H1 (cell line): ENCODE measurements around the gene ACAP2. TPM values are rescaled to one million over a fixed set of nuclear protein-coding genes. Genes with fewer than 3 reads are reported as not detected.

ENCODE experiments used
- ATF3 ChIP-seq: IDR thresholded peaks from 2 replicates; pipeline ENCODE4 v1.6.1; 2011; ENCODE audit warnings: low read depth, mild to moderate bottlenecking, low read length; ENCODE audit not compliant: insufficient read depth
- CHD2 ChIP-seq: IDR thresholded peaks from 2 replicates; pipeline ENCODE4 v1.6.1; 2012; ENCODE audit warnings: low read length, improper control_type of control experiment
- CHD7 ChIP-seq: fragments of 300-600 bp; sonication (generic); IDR thresholded peaks from 2 replicates; pipeline ENCODE4 v1.7.1; 2012; ENCODE audit warnings: low read length, moderate library complexity, mild to moderate bottlenecking, inconsistent platforms; ENCODE audit not compliant: insufficient replicate concordance
- E2F6 ChIP-seq: IDR thresholded peaks from 2 replicates; pipeline ENCODE4 v1.6.1; 2012; ENCODE audit warnings: inconsistent platforms
- NRF1 ChIP-seq: IDR thresholded peaks from 2 replicates; pipeline ENCODE4 v1.6.1; 2011; ENCODE audit warnings: mild to moderate bottlenecking, low read depth, low read length, improper control_type of control experiment
- SRF ChIP-seq: IDR thresholded peaks from 2 replicates; pipeline ENCODE4 v1.6.1; 2011; ENCODE audit warnings: mild to moderate bottlenecking, low read depth, low read length, moderate library complexity
- TCF12 ChIP-seq: IDR thresholded peaks from 2 replicates; pipeline ENCODE4 v1.6.1; 2011; ENCODE audit warnings: low read depth, mild to moderate bottlenecking, low read length
- polyA plus RNA-seq, 7 experiments: library from polyadenylated mRNA; depleted of rRNA in 3 of 7; stranded (reverse) in 5 of 7; unstranded in 2 of 7; fragments of >200 nt in 5 of 7; fragments of 200-250 nt in 2 of 7; gene quantifications; 1 replicate in 5 of 7; 2 replicates in 1 of 7; 4 replicates in 1 of 7; pipeline versions ENCODE4 v1.2.1 to v1.2.3, GENCODE V29; 2011 to 2013; ENCODE audit warnings: missing spikeins in 2 of 7, mixed read lengths in 2 of 7
- total RNA-seq: library from RNA; stranded (reverse); fragmentation: NEBNext Ultra II Directional; extraction: Animal tissue kit (Norgen Biotek cat#: 25700); gene quantifications from 2 replicates; pipeline ENCODE4 v1.2.1, GENCODE V29; 2021

The ACAP2 gene
- total and polyA plus RNA-seq, 2 of the 8 experiments (the other 6 are each of a cell fraction or from before 2014, with no cell fraction given): 7.7 to 37.3 TPM

- TF ChIP-seq CHD7: no peak
- TF ChIP-seq CHD2: no peak
- TF ChIP-seq SRF: no peak
- TF ChIP-seq TCF12: no peak
- TF ChIP-seq E2F6: no peak
- no peak for TF ChIP-seq NRF1
- no peak for TF ChIP-seq ATF3
Measured at GRCh38 chr3:195423818-195424217, 19.0 kb downstream of the ACAP2 start (continued).
